CD4-positive, alpha-beta T cell treated with Interleukin-17A for 4 hours (primary cell): ENCODE measurements around the gene ARRDC2.
A peak's percentile ranks its signal among the peaks of the same experiment; 100 is the strongest.
"Not testable (repeated sequence)": the region's sequence is repeated elsewhere in the genome, so short reads cannot be mapped to it uniquely, and the experiment has no call there.

Source experiments
- DNase-seq: peaks from one replicate; pipeline ENCODE4 v3.0.0-alpha.2; 2020; ENCODE audit warnings: mixed read lengths

The ARRDC2 gene

GRCh38 chr19:18017275-18018083 lies 9.5 kb downstream of the ARRDC2 start:
- DNase-seq: peak; percentile 36

DNA sequence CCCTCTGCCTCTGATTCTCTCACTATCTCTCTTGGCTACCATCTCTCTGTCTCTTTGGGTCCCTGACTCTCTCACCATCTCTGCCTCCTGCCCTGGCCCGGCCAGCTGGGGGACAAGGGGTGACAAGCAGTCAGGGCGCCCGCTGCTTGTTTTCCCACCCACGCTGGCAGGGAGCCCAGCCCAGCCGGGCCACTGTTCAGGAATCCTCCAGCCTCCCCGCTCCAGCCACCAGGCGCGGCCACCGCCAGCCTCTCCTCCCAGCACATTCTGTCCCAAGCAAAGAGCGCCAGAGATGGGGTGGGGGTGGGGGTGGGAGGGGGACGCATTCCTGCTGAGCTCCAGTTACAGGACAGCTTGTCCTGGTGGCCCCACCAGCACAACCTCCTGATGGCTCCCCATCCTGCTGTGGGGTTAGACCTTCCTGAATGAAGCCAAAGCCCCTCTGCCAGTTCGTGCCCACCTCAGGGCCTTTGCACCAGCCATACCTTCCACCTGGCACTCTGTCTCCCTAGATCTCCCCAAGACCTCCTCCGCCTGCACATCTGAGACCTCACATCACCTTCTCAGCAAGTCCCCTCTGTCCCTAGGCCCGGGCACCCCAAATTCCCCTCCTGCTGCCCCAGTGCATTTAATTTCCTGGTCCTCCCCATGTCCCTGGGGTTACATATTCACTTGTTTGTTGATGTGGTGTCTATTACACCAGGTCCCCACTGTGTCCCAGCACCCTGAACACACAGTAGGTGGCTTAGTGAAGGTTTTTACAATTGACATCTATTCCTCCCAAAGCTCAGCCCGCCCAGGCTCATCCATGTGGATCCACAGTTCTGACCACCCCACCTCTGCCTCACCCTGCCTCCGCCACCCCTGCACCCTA lies 12.5 kb downstream of the ARRDC2 start:
- no peak for DNase-seq

GRCh38 chr19:18021121-18021755 lies 13.3 kb downstream of the ARRDC2 start:
- peak; percentile 92 for DNase-seq

DNA sequence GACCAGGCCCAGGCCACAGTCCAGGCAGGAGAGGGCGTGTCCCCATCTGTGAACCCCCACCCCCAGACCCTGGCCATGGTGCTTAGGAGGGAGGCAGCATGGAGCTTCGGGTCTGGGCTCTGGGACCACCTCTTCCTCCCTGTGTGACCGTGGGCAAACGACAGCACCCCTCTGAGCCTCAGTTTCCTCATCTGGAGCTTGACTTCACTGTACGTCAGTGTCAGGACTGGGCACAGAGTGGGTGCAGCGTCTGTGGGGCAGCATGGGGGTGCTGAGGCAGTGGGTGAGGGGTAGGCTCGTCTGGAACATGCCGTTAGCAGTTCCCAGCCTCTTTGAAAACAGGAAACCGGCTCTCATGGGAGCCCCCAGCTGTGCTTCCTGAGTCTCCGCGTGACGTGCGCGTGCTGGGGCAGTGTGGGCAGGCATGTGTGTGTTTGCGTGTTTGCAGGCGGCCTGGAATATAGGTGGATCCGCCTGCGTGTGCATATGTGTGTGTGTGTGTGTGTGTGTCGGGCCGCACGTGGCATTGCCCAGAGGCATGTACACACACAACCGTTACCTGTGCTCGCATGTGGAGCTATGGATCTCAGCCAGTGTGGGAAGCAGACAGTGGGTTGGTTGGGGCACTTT lies 15.8 kb downstream of the ARRDC2 start:
- peak; percentile 90 for DNase-seq

- no peak for DNase-seq
These were observed 19.2 kb downstream of the ARRDC2 start for GRCh38 chr19:18027151-18027550.

DNA sequence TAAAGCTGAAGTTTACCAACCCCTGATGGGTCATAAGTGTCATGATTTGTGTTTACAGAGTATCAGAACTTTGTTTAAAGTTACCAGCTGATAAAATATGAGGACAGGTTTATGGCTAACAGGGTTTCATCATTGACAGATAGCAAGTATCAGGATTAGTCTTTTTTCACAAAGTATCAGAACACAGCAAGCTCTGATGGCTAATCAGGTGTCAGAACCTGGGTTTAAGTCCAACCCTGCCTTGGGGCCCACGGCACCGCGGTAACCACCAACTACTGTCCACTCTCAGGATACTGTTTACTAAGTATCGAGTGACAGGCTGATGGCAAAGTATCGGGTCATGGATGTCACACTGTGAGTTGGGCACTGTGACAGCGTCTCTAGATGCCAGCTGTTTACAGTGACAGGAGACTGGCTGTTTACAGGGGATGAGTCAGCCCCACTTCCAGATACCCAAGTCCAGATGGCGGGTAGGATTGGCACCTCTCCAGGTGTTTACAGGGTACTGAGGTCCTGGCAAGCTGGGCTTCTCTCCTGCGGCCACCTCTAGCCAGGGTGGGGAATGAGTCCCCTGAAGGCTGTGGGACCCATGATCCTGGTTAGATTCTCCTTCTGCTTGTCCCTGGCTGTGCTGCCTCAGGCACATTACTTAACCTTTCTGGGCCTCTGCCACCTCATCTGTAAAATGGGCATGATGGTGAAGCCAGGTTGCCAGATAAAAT lies 21.8 kb downstream of the ARRDC2 start:
- peak; percentile 21 for DNase-seq

- DNase-seq: peak; percentile 16
These were observed 23.4 kb downstream of the ARRDC2 start for GRCh38 chr19:18031401-18031800.

DNA sequence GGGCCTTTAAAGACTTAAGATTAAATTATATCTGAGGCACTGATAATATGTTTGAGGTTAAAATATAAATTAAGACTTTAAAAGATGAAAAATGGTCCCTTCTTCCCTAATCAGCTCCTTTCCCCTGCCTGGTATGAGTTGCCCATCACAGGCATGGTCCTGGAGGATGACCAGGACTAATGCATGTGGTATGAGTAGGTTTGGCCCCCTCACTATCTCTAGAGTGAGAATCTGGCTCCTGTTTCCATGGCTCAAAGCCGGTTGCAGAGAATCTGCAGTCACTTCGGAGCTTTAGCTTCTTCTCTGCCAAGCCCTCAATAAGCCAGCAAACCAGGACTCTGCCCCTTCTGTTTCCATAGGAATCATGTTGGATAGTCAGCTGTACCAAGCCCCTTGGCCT lies 24.1 kb downstream of the ARRDC2 start:
- not testable (repeated sequence) for DNase-seq

GRCh38 chr19:18041054-18041453 lies 33.1 kb downstream of the ARRDC2 start:
- DNase-seq: no peak

GRCh38 chr19:18043676-18044075 lies 35.7 kb downstream of the ARRDC2 start:
- DNase-seq: no peak

DNA sequence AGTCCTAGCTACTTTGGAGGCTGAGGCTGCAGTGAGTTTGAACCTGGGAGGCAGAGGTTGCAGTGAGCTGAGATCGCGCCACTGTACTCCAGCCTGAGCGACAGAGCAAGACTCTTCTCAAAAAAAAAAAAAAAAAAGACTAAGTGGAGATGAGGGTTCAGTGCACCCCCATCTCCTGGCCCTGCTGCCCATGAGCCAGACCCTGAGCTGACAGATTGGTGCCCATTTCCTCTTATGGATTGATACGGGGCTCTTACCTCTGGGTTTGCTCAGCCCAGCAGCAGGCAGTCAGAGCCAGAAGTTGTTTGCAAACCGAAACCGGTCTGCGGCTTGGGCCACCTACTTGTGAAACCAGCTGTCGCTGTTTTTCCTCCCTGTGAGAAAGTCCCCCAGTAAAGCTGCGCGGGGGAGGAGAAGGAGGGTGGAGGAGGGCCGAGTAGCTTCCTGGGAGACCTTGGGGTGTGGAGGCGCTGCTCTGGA lies 36.9 kb downstream of the ARRDC2 start:
- DNase-seq: peak; percentile 88

GRCh38 chr19:18045307-18046050 lies 37.5 kb downstream of the ARRDC2 start:
- peak; percentile 41 for DNase-seq

GRCh38 chr19:18046059-18046718 lies 38.2 kb downstream of the ARRDC2 start:
- peak; percentile 37 for DNase-seq

DNA sequence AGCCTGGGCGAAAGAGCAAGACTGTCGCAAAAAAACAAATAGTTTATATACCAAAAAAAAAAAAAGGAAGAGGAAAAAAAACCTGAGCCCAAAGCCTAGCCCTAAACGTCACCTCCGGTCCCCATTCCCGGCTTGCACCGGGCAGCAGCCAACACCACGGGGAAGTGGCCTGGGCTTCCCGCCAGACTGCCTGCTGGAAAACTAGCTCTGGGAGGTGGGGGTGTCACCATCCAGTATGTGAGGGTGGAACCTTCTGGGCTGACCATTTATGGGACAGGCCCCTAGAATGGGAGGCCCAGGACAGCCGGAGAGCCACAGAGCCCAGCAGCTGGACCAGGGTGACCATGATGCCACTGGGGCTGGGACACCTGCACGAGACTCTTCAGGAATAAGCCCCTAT lies 41.4 kb downstream of the ARRDC2 start:
- DNase-seq: no peak

GRCh38 chr19:18051887-18052286 lies 43.9 kb downstream of the ARRDC2 start:
- no peak for DNase-seq

- DNase-seq: peak; percentile 53
These were observed 45.7 kb downstream of the ARRDC2 start for GRCh38 chr19:18053576-18054219.

- no peak for DNase-seq
These were observed 48.0 kb downstream of the ARRDC2 start for GRCh38 chr19:18055967-18056366.

DNA sequence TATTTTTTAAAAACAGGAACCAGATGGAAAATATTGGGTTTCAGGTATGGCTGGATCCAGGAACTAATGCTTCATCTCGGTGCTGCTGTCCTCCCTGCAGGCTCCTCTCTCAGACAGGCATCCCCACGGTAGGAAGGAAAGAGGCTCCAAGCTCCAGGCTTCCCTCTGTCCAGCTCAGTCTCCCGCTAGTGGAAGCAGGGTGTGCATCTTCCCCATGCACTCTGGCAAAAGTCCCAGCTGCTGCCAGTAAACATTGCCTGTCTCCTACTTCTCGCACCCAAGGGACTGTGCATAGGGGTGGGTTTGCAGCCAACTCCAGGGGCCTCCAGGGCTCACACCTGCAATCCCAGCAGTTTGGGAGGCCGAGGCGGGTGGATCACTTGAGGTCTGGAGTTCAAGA lies 49.6 kb downstream of the ARRDC2 start:
- DNase-seq: peak; percentile 7

DNA sequence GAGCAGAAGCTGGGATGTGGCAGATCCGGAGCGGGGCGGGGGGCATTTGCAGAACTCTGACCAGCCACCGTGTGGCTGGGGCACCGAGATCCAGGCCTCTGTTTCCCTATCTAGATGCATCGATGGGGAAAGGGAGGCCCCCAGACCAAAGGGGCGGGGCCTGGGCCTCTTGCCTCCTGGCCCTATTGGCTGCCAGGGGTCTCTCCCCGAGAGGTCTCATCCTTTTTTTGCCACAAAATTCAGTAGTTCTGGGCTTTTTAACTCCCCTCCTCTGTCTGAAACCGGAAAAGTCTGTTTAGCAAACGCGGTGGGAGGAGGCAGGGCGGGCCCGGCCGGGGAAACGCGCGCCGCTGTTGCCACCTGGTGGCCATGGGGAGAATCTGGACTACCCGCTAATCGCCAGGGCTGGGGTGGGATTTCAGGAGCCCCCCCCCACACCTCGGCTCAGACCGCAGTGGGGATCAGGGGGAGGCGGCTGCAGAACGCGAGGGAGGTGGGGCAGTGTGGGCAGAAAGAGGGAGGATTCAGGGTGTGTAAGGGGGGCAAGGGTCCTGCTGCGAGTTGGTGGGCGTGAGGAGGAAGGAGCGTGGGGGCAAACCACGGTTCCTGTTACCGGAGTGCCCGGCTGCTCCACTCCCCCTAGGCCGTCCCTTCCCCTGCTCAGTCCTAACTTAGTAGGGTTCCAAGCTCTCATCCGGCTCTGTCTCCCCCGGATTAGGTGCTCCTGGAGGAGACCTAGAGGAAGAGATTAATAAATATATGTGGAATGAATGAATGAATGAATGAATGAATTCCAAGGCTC lies 50.4 kb downstream of the ARRDC2 start:
- DNase-seq: peak; percentile 89
